T follicular helper cell (primary cell): ENCODE results near the gene RPL27.
"Not testable (repeated sequence)": the region's sequence is repeated elsewhere in the genome, so short reads cannot be mapped to it uniquely, and the experiment has no call there.

Source experiments
- DNase-seq: peaks from one replicate; pipeline ENCODE4 v3.0.0-alpha.2; 2020; ENCODE audit warnings: low read depth

The RPL27 gene

GRCh38 chr17:42993913-42994312 lies 4.3 kb upstream of the RPL27 start:
- DNase-seq = not testable (repeated sequence)

- DNase-seq = no peak
Measured at GRCh38 chr17:42997390-42997983, 732 bp upstream of the RPL27 start.

- no peak for DNase-seq
Measured at GRCh38 chr17:42999003-42999525, 845 bp downstream of the RPL27 start.

- not testable (repeated sequence) for DNase-seq
Measured at GRCh38 chr17:43000894-43001293, 2.7 kb downstream of the RPL27 start.

- no peak for DNase-seq
Measured at GRCh38 chr17:43003542-43004172, 5.4 kb downstream of the RPL27 start.

- peak; percentile 72 for DNase-seq
Measured at GRCh38 chr17:43006639-43007551, 8.7 kb downstream of the RPL27 start, which contains the start of gene IFI35. IFI35 (plus strand) TSS chr17:43006784; CDS start chr17:43006948, 164 bp downstream.

- DNase-seq = no peak
Measured at GRCh38 chr17:43010667-43011308, 12.6 kb downstream of the RPL27 start.

- no peak for DNase-seq
Measured at GRCh38 chr17:43011728-43012472, 13.7 kb downstream of the RPL27 start.

GRCh38 chr17:43013296-43013695 lies 15.1 kb downstream of the RPL27 start:
- DNase-seq = no peak

GRCh38 chr17:43014020-43014648 lies 15.9 kb downstream of the RPL27 start:
- DNase-seq = no peak

GRCh38 chr17:43014649-43015542 lies 16.7 kb downstream of the RPL27 start:
- no peak for DNase-seq

GRCh38 chr17:43015579-43015978 lies 17.4 kb downstream of the RPL27 start:
- no peak for DNase-seq

- DNase-seq = no peak
Measured at GRCh38 chr17:43016216-43016615, 18.0 kb downstream of the RPL27 start.

- peak; percentile 36 for DNase-seq
Measured at GRCh38 chr17:43018008-43018853, 20.0 kb downstream of the RPL27 start.

- no peak for DNase-seq
Measured at GRCh38 chr17:43018932-43019331, 20.7 kb downstream of the RPL27 start.

- no peak for DNase-seq
Measured at GRCh38 chr17:43019418-43019817, 21.2 kb downstream of the RPL27 start.

GRCh38 chr17:43020030-43020621 lies 21.9 kb downstream of the RPL27 start:
- no peak for DNase-seq
